Gastrocnemius medialis (tissue), 4 donors: ENCODE results near the gene RUNX1. TPM values are rescaled to one million over a fixed set of nuclear protein-coding genes. Genes with fewer than 3 reads are reported as not detected.

ENCODE experiments used
- ATAC-seq, 2 donors: fragments of 150-250 bp; one replicate each; pipeline ENCODE4 v1.9.1; 2016
- DNase-seq, 2 donors: peaks; one replicate each; pipeline ENCODE4 v3.0.0-alpha.2; 2019
- H3K27ac ChIP-seq, 4 donors: fragments of 200-600 bp; sonication (generic); 1 replicate in 1 of 4; 2 replicates in 3 of 4; pipeline ENCODE4 v1.5.1; 2016 to 2018; ENCODE audit warnings: mild to moderate bottlenecking in 2 of 4, moderate library complexity in 1 of 4
- H3K27me3 ChIP-seq, 3 donors: fragments of 200-600 bp; sonication (generic) in 2 of 3; 1 replicate in 1 of 3; 2 replicates in 2 of 3; pipeline versions ENCODE4 v1.5.1 to v1.6.0; 2016 to 2019; ENCODE audit warnings: mild to moderate bottlenecking in 1 of 3, moderate library complexity in 1 of 3
- H3K36me3 ChIP-seq, 2 donors: fragments of 200-600 bp; sonication (generic) in 1 of 2; one replicate each; pipeline ENCODE4 v1.5.1; 2017 to 2018
- H3K4me1 ChIP-seq, 2 donors: fragments of 200-600 bp; sonication (generic) in 1 of 2; one replicate each; pipeline ENCODE4 v1.5.1; 2016 to 2017; ENCODE audit warnings: mild to moderate bottlenecking in 2 of 2
- H3K4me3 ChIP-seq, 4 donors: fragments of 200-600 bp; sonication (generic) in 3 of 4; 1 replicate in 1 of 4; 2 replicates in 3 of 4; pipeline ENCODE4 v1.5.1; 2016 to 2019; ENCODE audit warnings: mild to moderate bottlenecking in 2 of 4
- H3K9me3 ChIP-seq, 3 donors: fragments of 200-600 bp; sonication (generic) in 2 of 3; 1 replicate in 1 of 3; 2 replicates in 2 of 3; pipeline ENCODE4 v1.5.1; 2016 to 2019
- CTCF ChIP-seq, 5 experiments: fragments of 450-650 bp in 3 of 5; fragments of 200-600 bp in 2 of 5; sonication (generic) in 2 of 5; IDR thresholded peaks in 4 of 5; conservative IDR thresholded peaks in 1 of 5; 1 replicate in 4 of 5; 2 replicates in 1 of 5; pipeline ENCODE4 v1.5.1; 2016 to 2019; ENCODE audit warnings: antibody characterized with exemption in 5 of 5, mild to moderate bottlenecking in 3 of 5, moderate library complexity in 3 of 5
- POLR2A ChIP-seq, 2 donors: fragments of 450-650 bp; IDR thresholded peaks; one replicate each; pipeline ENCODE4 v1.6.1; 2017; ENCODE audit warnings: antibody characterized with exemption in 2 of 2, mild to moderate bottlenecking in 2 of 2, moderate library complexity in 2 of 2
- in situ Hi-C, 4 donors: fragments of 200-750 bp; cut with MboI; loops; one replicate each; pipeline versions ENCODE4 v1.15.0 to v1.8.0; 2017; ENCODE audit warnings: low sequenced_read_pairs in 4 of 4
- intact Hi-C: fragments of 100-400 bp; cut with DNase I; formaldehyde crosslinking; loops from one replicate; pipeline ENCODE4 v1.15.1; 2023; ENCODE audit warnings: low total_unique reads
- total RNA-seq, 4 donors: library from RNA; depleted of rRNA; stranded (reverse); fragments of >200 nt; gene quantifications; one replicate each; pipeline versions ENCODE4 v1.1.0 to v1.2.3, GENCODE V29; 2016

The RUNX1 gene
- total RNA-seq, 4 donors from 2014 or later: 8.0 to 20.9 (median 10.6) TPM

- Histone ChIP-seq H3K27me3 (peaks cover 0 to 4% (median 0%) of the 10 kb centered on the region in 3 donors), H3K4me1 (peaks cover 0 to 10% of the 10 kb centered on the region in 2 donors), H3K27ac (no peak overlapping the region), H3K36me3 (no peaks in the 10 kb centered on the region), H3K9me3 (no peaks in the 10 kb centered on the region), H3K4me3 (no peak overlapping the region)
- TF ChIP-seq CTCF (IDR thresholded peaks at IDR 0.05 in 4 of 5, conservative IDR thresholded peaks at IDR 0.05 in 1 of 5) (no peak), POLR2A (IDR thresholded peaks at IDR 0.05) (no peak)
- intact Hi-C loops: no loop called here
- no peak for DNase-seq
- ATAC-seq: no peak
- in situ Hi-C loops: no loop called here
Observed at GRCh38 chr21:34990842-34991241, 58.3 kb downstream of the RUNX1 start.

- in situ Hi-C loops: no loop called here
- ATAC-seq: no peak
- H3K27me3 ChIP-seq: peaks cover 0 to 4% (median 0%) of the 10 kb centered on the region in 3 donors
Observed at GRCh38 chr21:34989337-34990151, 59.6 kb downstream of the RUNX1 start.

GRCh38 chr21:34988625-34989024 is 60.5 kb downstream of the RUNX1 start:
- peaks cover 0 to 4% (median 0%) of the 10 kb centered on the region in 3 donors for H3K27me3 ChIP-seq
- H3K4me1 ChIP-seq: peaks cover 0 to 6% of the 10 kb centered on the region in 2 donors
- ATAC-seq: no peak
- H3K4me3 ChIP-seq: no peak overlapping the region
- in situ Hi-C loops: no loop called here
- TF ChIP-seq CTCF (IDR thresholded peaks at IDR 0.05 in 4 of 5, conservative IDR thresholded peaks at IDR 0.05 in 1 of 5) (no peak), POLR2A (IDR thresholded peaks at IDR 0.05) (no peak)
- no peak overlapping the region for H3K27ac ChIP-seq
- intact Hi-C loops: no loop called here
- no peaks in the 10 kb centered on the region for H3K36me3 ChIP-seq
- no peak for DNase-seq
- no peaks in the 10 kb centered on the region for H3K9me3 ChIP-seq

More at GRCh38 chr21:34989337-34990151, 59.6 kb downstream of the RUNX1 start:
- DNase-seq: no peak
- Histone ChIP-seq H3K36me3 (no peaks in the 10 kb centered on the region), H3K4me1 (peaks cover 0 to 6% of the 10 kb centered on the region in 2 donors), H3K4me3 (no peak overlapping the region), H3K9me3 (no peaks in the 10 kb centered on the region), H3K27ac (no peak overlapping the region)
- no peak for TF ChIP-seq POLR2A (IDR thresholded peaks at IDR 0.05)
- no peak for TF ChIP-seq CTCF (IDR thresholded peaks at IDR 0.05 in 4 of 5, conservative IDR thresholded peaks at IDR 0.05 in 1 of 5)
- intact Hi-C loops: no loop called here

- peaks cover 0 to 6% of the 10 kb centered on the region in 2 donors for H3K4me1 ChIP-seq
- no peak overlapping the region for H3K27ac ChIP-seq
- intact Hi-C loops: no loop called here
- peaks cover 0 to 4% (median 0%) of the 10 kb centered on the region in 3 donors for H3K27me3 ChIP-seq
- H3K4me3 ChIP-seq: no peak overlapping the region
- ATAC-seq (peak in 1 of 2 donors; percentile 51), DNase-seq (no peak)
- in situ Hi-C loops: no loop called here
- no peaks in the 10 kb centered on the region for H3K36me3 ChIP-seq
- H3K9me3 ChIP-seq: no peaks in the 10 kb centered on the region
- no peak for TF ChIP-seq CTCF (IDR thresholded peaks at IDR 0.05 in 4 of 5, conservative IDR thresholded peaks at IDR 0.05 in 1 of 5)
Observed at GRCh38 chr21:34988139-34988538, 61.0 kb downstream of the RUNX1 start.
